Measurements from ENCODE around the gene OSGEP.

DNA sequence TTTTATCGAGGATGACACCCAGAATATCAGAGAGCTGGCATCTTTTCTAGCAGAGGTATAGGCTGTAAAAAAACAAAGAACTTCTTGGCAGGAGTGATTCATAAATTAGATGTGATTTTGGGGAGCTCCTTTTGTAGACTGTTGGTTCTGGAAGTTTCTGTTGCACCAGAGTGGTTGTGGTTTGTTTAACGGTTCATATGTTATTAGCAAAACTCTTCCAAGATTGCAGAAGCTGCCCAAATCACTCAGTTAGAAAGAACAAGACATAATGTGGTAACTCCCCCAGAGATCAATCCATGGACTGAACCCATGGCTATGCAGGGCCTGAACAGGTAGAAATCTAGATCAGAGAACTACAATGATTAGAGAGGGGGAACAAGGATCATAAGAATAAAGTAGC lies 44.0 kb upstream of the OSGEP start:
- TF ChIP-seq, protein P1, sequence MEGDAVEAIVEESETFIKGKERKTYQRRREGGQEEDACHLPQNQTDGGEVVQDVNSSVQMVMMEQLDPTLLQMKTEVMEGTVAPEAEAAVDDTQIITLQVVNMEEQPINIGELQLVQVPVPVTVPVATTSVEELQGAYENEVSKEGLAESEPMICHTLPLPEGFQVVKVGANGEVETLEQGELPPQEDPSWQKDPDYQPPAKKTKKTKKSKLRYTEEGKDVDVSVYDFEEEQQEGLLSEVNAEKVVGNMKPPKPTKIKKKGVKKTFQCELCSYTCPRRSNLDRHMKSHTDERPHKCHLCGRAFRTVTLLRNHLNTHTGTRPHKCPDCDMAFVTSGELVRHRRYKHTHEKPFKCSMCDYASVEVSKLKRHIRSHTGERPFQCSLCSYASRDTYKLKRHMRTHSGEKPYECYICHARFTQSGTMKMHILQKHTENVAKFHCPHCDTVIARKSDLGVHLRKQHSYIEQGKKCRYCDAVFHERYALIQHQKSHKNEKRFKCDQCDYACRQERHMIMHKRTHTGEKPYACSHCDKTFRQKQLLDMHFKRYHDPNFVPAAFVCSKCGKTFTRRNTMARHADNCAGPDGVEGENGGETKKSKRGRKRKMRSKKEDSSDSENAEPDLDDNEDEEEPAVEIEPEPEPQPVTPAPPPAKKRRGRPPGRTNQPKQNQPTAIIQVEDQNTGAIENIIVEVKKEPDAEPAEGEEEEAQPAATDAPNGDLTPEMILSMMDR (IDR thresholded peaks at IDR 0.05) = no peak
- TF ChIP-seq POLR2A (IDR thresholded peaks at IDR 0.05) = no peak

All from body of pancreas (tissue), 4 donors.